Heart right ventricle (tissue), 16 donors: ENCODE data around the gene RIOK2. TPM values are rescaled to one million over a fixed set of nuclear protein-coding genes. Genes with fewer than 3 reads are reported as not detected.

Experiments used
- ATAC-seq, 8 donors: fragments of 200-7000 bp; cut with Tn5 transposase; one replicate each; pipeline ENCODE4 v1.9.1; 2020; ENCODE audit warnings: mild to moderate bottlenecking in 8 of 8, moderate library complexity in 8 of 8, moderate number of reproducible peaks in 1 of 8
- DNase-seq, 2 donors: peaks; one replicate each; pipeline ENCODE4 v3.0.0-alpha.2; 2020
- H3K27ac ChIP-seq, 10 donors: fragments of 200-600 bp; sonication (generic) in 2 of 10; one replicate each; pipeline versions ENCODE4 v1.5.0 to v1.8.0; 2020 to 2022; ENCODE audit warnings: mild to moderate bottlenecking in 3 of 10
- H3K27me3 ChIP-seq, 7 donors: fragments of 200-600 bp; one replicate each; pipeline ENCODE4 v1.8.0; 2021 to 2022; ENCODE audit warnings: mild to moderate bottlenecking in 2 of 7
- H3K36me3 ChIP-seq, 9 donors: fragments of 200-600 bp; sonication (generic) in 1 of 9; one replicate each; pipeline versions ENCODE4 v1.5.0 to v1.8.0; 2020 to 2022; ENCODE audit warnings: mild to moderate bottlenecking in 2 of 9
- H3K4me1 ChIP-seq, 9 donors: fragments of 200-600 bp; sonication (generic) in 1 of 9; one replicate each; pipeline versions ENCODE4 v1.5.0 to v1.8.0; 2020 to 2022; ENCODE audit warnings: mild to moderate bottlenecking in 4 of 9
- H3K4me3 ChIP-seq, 10 donors: fragments of 200-600 bp; sonication (generic) in 2 of 10; one replicate each; pipeline versions ENCODE4 v1.5.0 to v1.8.0; 2020 to 2022; ENCODE audit warnings: mild to moderate bottlenecking in 7 of 10, moderate library complexity in 2 of 10
- H3K9me3 ChIP-seq, 11 donors: fragments of 200-600 bp in 10 of 11; sonication (generic) in 2 of 11; one replicate each; pipeline versions ENCODE4 v1.5.0 to v1.8.0; 2013 to 2022; ENCODE audit warnings: mild to moderate bottlenecking in 2 of 11, control low read depth in 1 of 11, moderate library complexity in 1 of 11
- CTCF ChIP-seq, 9 donors: fragments of 200-600 bp; sonication (generic) in 2 of 9; IDR thresholded peaks; one replicate each; pipeline versions ENCODE4 v1.5.0 to v1.8.0; 2021 to 2022; ENCODE audit warnings: antibody characterized with exemption in 9 of 9, mild to moderate bottlenecking in 5 of 9, moderate library complexity in 1 of 9
- WGBS, 2 donors: extraction: QIAGEN DNeasy Blood & Tissue Kit; methylation state at CpG; one replicate each; pipeline ENCODE4 v1.1.7; 2013; ENCODE audit warnings: inconsistent platforms in 1 of 2; 5-methylcytosine and 5-hydroxymethylcytosine counted together
- intact Hi-C, 10 donors: fragments of 100-400 bp; cut with DNase I; formaldehyde crosslinking; loops; one replicate each; pipeline versions ENCODE4 v1.11.1 to v1.14.2; 2022
- polyA plus RNA-seq, 2 donors: library from polyadenylated mRNA; stranded (reverse); fragments of 200-250 nt; gene quantifications; one replicate each; pipeline ENCODE4 v1.2.3, GENCODE V29; 2013
- total RNA-seq, 10 donors: library from RNA; stranded (reverse); fragmentation: NEBNext Ultra II Directional in 3 of 10; extraction: Animal tissue kit (Norgen Biotek cat#: 25700) in 3 of 10; gene quantifications; one replicate each; pipeline versions ENCODE4 v1.2.1 to v1.2.4, GENCODE V29; 2021 to 2023
- donor health status: Arrhythmogenic right ventricular cardiomyopathy.
- donor health status: ischemic (EF 13 %, LVEDD 7.1; RV severe dilation, severe dysfunction).
- donor health status: healthy with polysubstance abuse.
- donor health status: DM: no; HTN: yes; CAD: no.
- donor health status: DM: no; HTN: no; CAD: no.
- donor health status: ischemic (EF 25% LVEDD 6.9; RV normal size, moderate dysfunction).
- donor health status: ischemic (EF 25% LVEDD 5.7; RV mildly dilated, moderate dysfunction).
- donor health status: healthy.
- donor health status: DM: yes; HTN: yes; CAD: no.
- donor health status: Ischemic cardiomyopathy.
- donor health status: ischemic (EF 35%, LVEDD 5.7; RV mildly dilated, moderate dysfunction).
- donor health status: nonischemic (EF 11% LVEDD 7.7; RV severe dilation, severe dysfunction).
- donor health status: DM: yes; HTN: yes; CAD: no.
- donor health status: PGD.
- donor health status: ischemic (EF 29% LVEDD 5.4; RV normal size, mild dysfunction).
- donor health status: nonischemic (EF 23%, LVEDD 6.1; RV moderate dilation, normal function).

RIOK2 gene
- total and polyA plus RNA-seq, 12 donors, result 7.9 to 24.5 (median 19.7) TPM

- no peak for TF ChIP-seq CTCF (IDR thresholded peaks at IDR 0.05)
- WGBS, 2 donors, result 50 to 79% methylated on average over 1 of the region's 1 CpG
- Histone ChIP-seq H3K36me3 (no peaks in the 10 kb centered on the region), H3K9me3 (no peaks in the 10 kb centered on the region), H3K27me3 (no peaks in the 10 kb centered on the region), H3K4me3 (no peak overlapping the region), H3K27ac (no peak overlapping the region), H3K4me1 (no peaks in the 10 kb centered on the region)
- ATAC-seq (no peak), DNase-seq (no peak)
- intact Hi-C loops, result loop anchor here in 1 of 10 donors (10.0 kb wide), 1 partner anchor 536 kb away; no protein-coding TSS in a partner anchor
Measured at GRCh38 chr5:97150401-97150800, 32.6 kb downstream of the RIOK2 start.

- TF ChIP-seq CTCF (IDR thresholded peaks at IDR 0.05), result no peak
- Histone ChIP-seq H3K4me3 (no peak overlapping the region), H3K27me3 (no peaks in the 10 kb centered on the region), H3K4me1 (no peaks in the 10 kb centered on the region), H3K27ac (no peak overlapping the region), H3K9me3 (no peaks in the 10 kb centered on the region), H3K36me3 (no peaks in the 10 kb centered on the region)
- WGBS, 2 donors, result 91 to 95% methylated on average over 2 of the region's 2 CpGs
- no peak for ATAC-seq
- intact Hi-C loops, result loop anchor here in 5 of 10 donors (10.0 kb wide), 6 partner anchors 105 to 535 kb away; no protein-coding TSS in a partner anchor
- DNase-seq, result no peak
Measured at GRCh38 chr5:97149709-97150108, 33.3 kb downstream of the RIOK2 start.

GRCh38 chr5:97148288-97148687 is 34.8 kb downstream of the RIOK2 start:
- Histone ChIP-seq H3K4me3 (no peak overlapping the region), H3K27me3 (no peaks in the 10 kb centered on the region), H3K4me1 (no peaks in the 10 kb centered on the region), H3K27ac (no peak overlapping the region), H3K36me3 (no peaks in the 10 kb centered on the region), H3K9me3 (no peaks in the 10 kb centered on the region)
- no peak for ATAC-seq
- intact Hi-C loops, result loop anchor here in 4 of 10 donors (10.0 kb wide), 6 partner anchors 103 to 533 kb away; no protein-coding TSS in a partner anchor
- DNase-seq, result no peak
- no peak for TF ChIP-seq CTCF (IDR thresholded peaks at IDR 0.05)
- WGBS, 2 donors, result 39 to 48% methylated on average over 3 of the region's 3 CpGs

GRCh38 chr5:97143704-97144103 is 39.3 kb downstream of the RIOK2 start:
- no peaks in the 10 kb centered on the region for H3K9me3 ChIP-seq
- no peak for TF ChIP-seq CTCF (IDR thresholded peaks at IDR 0.05)
- no peak for DNase-seq
- WGBS, 2 donors, result 94 to 98% methylated on average over 2 of the region's 2 CpGs
- H3K36me3 ChIP-seq, result no peaks in the 10 kb centered on the region
- peaks cover 0 to 8% (median 0%) of the 10 kb centered on the region in 9 donors for H3K4me1 ChIP-seq
- intact Hi-C loops, result loop anchor here in 9 of 10 donors (5.0 to 10.0 kb wide), 9 partner anchors 99 to 529 kb away; no protein-coding TSS in a partner anchor
- no peak for ATAC-seq
- no peak overlapping the region for H3K27ac ChIP-seq
- H3K27me3 ChIP-seq, result no peaks in the 10 kb centered on the region
- H3K4me3 ChIP-seq, result no peak overlapping the region
